B cell (primary cell): ENCODE measurements around the gene FAM180B. TPM values are rescaled to one million over a fixed set of nuclear protein-coding genes. Genes with fewer than 3 reads are reported as not detected.
"Not testable (repeated sequence)": the region's sequence is repeated elsewhere in the genome, so short reads cannot be mapped to it uniquely, and the experiment has no call there.

Experiments
- ATAC-seq: fragments of 200-7000 bp; cut with Tn5 transposase; one replicate; pipeline ENCODE4 v1.10.0; 2021; ENCODE audit warnings: low read depth, mild to moderate bottlenecking, moderate number of reproducible peaks, moderate library complexity
- CTCF ChIA-PET: fragments of 350-600 bp; sonication (Branson Sonifier 250); formaldehyde crosslinking; loops from one replicate; lab custom pipeline; 2021; ENCODE audit warnings: antibody characterized with exemption, inconsistent platforms; lab: Charles Lee
- POLR2A ChIA-PET: fragments of 350-600 bp; sonication (Branson Sonifier 250); formaldehyde crosslinking; loops from one replicate; lab custom pipeline; 2021; ENCODE audit warnings: antibody characterized with exemption; lab: Charles Lee
- DNase-seq: peaks from one replicate; pipeline ENCODE4 v3.0.0; 2013
- H2AFZ ChIP-seq: 2 replicates; pipeline ENCODE4 v1.6.1; 2012; ENCODE audit warnings: mild to moderate bottlenecking, low read depth, low read length; ENCODE audit not compliant: insufficient read depth, poor library complexity, severe bottlenecking
- H3K27ac ChIP-seq, 2 donors: 1 replicate in 1 of 2; 2 replicates in 1 of 2; pipeline ENCODE4 v1.5.1; 2012 to 2013; ENCODE audit warnings: low read length in 2 of 2, mild to moderate bottlenecking in 2 of 2, moderate library complexity in 1 of 2
- H3K27me3 ChIP-seq, 4 experiments: fragments of 200-600 bp in 1 of 4; sonication (generic) in 1 of 4; replicated peaks in 1 of 4; 1 replicate in 2 of 4; 2 replicates in 2 of 4; pipeline versions ENCODE4 v1.6.1 to v1.7.0; 2013 to 2016; ENCODE audit warnings: low read length in 3 of 4, mild to moderate bottlenecking in 2 of 4, mixed read lengths in 1 of 4, moderate library complexity in 1 of 4; ENCODE audit not compliant: insufficient read depth in 4 of 4, control insufficient read depth in 3 of 4; ENCODE audit errors: control extremely low read depth in 1 of 4
- H3K36me3 ChIP-seq, 2 experiments: replicated peaks in 1 of 2; 1 replicate in 1 of 2; 2 replicates in 1 of 2; pipeline versions ENCODE4 v1.6.1 to v1.7.1; 2013; ENCODE audit warnings: low read length in 1 of 2; ENCODE audit not compliant: insufficient read depth in 2 of 2, control insufficient read depth in 1 of 2; ENCODE audit errors: control extremely low read depth in 1 of 2, extremely low read depth in 1 of 2
- H3K4me1 ChIP-seq, 2 donors: fragments of 200-600 bp in 1 of 2; sonication (generic) in 1 of 2; 1 replicate in 1 of 2; 2 replicates in 1 of 2; pipeline versions ENCODE4 v1.5.1 to v1.6.1; 2013 to 2017; ENCODE audit warnings: low read length in 2 of 2; ENCODE audit not compliant: control insufficient read depth in 2 of 2, insufficient read depth in 2 of 2
- H3K4me2 ChIP-seq: replicated peaks from 2 replicates; pipeline ENCODE3; 2012; ENCODE audit warnings: mild to moderate bottlenecking, low read depth, low read length; ENCODE audit not compliant: poor library complexity, severe bottlenecking
- H3K4me3 ChIP-seq, 5 experiments: fragments of 200-600 bp in 1 of 5; sonication (generic) in 1 of 5; 1 replicate in 3 of 5; 2 replicates in 2 of 5; pipeline versions ENCODE4 v1.5.1 to v1.7.0; 2011 to 2016; ENCODE audit warnings: low read length in 4 of 5, mild to moderate bottlenecking in 4 of 5, low read depth in 2 of 5, control low read depth in 1 of 5, moderate library complexity in 1 of 5; ENCODE audit not compliant: insufficient read depth in 1 of 5; ENCODE audit errors: control extremely low read depth in 1 of 5, extremely low read depth in 1 of 5
- H3K79me2 ChIP-seq: fragments of 200-600 bp; sonication (generic); one replicate; pipeline ENCODE4 v1.6.0; 2016; ENCODE audit warnings: low read length; ENCODE audit not compliant: control insufficient read depth, insufficient read depth
- H3K9ac ChIP-seq: fragments of 200-600 bp; sonication (generic); 2 replicates; pipeline ENCODE4 v1.6.1; 2017; ENCODE audit warnings: mild to moderate bottlenecking, low read length, moderate library complexity
- H3K9me3 ChIP-seq, 3 donors: one replicate each; pipeline versions ENCODE4 v1.6.1 to v1.7.1; 2013; ENCODE audit warnings: low read length in 2 of 3; ENCODE audit not compliant: control insufficient read depth in 2 of 3, insufficient read depth in 1 of 3; ENCODE audit errors: control extremely low read depth in 1 of 3
- H4K20me1 ChIP-seq: 2 replicates; pipeline ENCODE4 v1.6.0; 2012; ENCODE audit warnings: mild to moderate bottlenecking, low read length; ENCODE audit not compliant: insufficient read depth, control insufficient read depth, poor library complexity, severe bottlenecking
- H3K27ac Mint-ChIP-seq: one replicate; pipeline ENCODE4 v1.8.0; 2021; ENCODE audit warnings: mixed read lengths
- H3K27me3 Mint-ChIP-seq: one replicate; pipeline ENCODE4 v1.8.0; 2021; ENCODE audit warnings: mixed read lengths
- H3K4me1 Mint-ChIP-seq: one replicate; pipeline ENCODE4 v1.8.0; 2021; ENCODE audit warnings: mixed read lengths
- H3K4me3 Mint-ChIP-seq: one replicate; pipeline ENCODE4 v1.8.0; 2021; ENCODE audit warnings: mixed read lengths
- H3K9me3 Mint-ChIP-seq: one replicate; pipeline ENCODE4 v1.8.0; 2022; ENCODE audit warnings: mixed read lengths; ENCODE audit not compliant: insufficient read depth
- CTCF ChIP-seq: fragments of 200-600 bp; IDR thresholded peaks from one replicate; pipeline ENCODE4 v1.8.0; 2022; ENCODE audit warnings: antibody characterized with exemption, mild to moderate bottlenecking
- EZH2 ChIP-seq: IDR thresholded peaks from 2 replicates; pipeline ENCODE4 v1.6.1; 2012; ENCODE audit warnings: borderline replicate concordance, low read depth, mild to moderate bottlenecking, moderate library complexity, low read length; ENCODE audit not compliant: insufficient read depth, poor library complexity, severe bottlenecking
- WGBS: methylation state at CpG from one replicate; pipeline ENCODE4 v1.1.5; 2013; ENCODE audit warnings: missing lambda C conversion rate; ENCODE audit not compliant: insufficient coverage; 5-methylcytosine and 5-hydroxymethylcytosine counted together
- intact Hi-C: fragments of 100-400 bp; cut with micrococcal nuclease; formaldehyde crosslinking; loops from one replicate; pipeline ENCODE4 v1.10.0; 2022
- polyA plus RNA-seq: library from polyadenylated mRNA; depleted of rRNA; stranded (reverse); fragments of >200 nt; gene quantifications from 2 replicates; pipeline ENCODE4 v1.2.3, GENCODE V29; 2012
- total RNA-seq, 2 donors: library from RNA; stranded (reverse); fragments of 120-200 nt in 1 of 2; gene quantifications; 1 replicate in 1 of 2; 2 replicates in 1 of 2; pipeline versions ENCODE4 v1.2.3 to v1.2.4, GENCODE V29; 2013 to 2022

FAM180B gene
- total and polyA plus RNA-seq, 2 donors (not counting 1 experiment from before 2014, with no cell fraction given), result 0.06 to 0.20 TPM

DNA sequence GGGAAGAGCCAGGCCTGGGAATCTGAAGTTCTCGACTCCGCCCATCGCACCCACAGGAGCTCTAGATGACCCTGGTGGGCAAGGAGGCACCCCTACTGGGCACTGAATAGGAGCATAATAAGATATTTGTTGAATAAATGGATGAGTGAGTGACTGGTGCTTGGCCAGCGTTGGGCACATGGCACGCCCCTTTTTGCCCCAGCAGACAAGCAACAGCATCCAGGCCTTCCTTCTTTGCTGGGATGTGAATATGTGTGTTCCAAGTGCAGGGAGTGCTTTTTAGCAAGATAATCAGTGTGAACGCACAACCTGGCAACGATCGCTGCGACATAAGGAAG is 33.1 kb upstream of the FAM180B start:
- peaks cover 30 to 32% of the 10 kb centered on the region in 2 donors for H3K4me1 ChIP-seq
- peak overlapping the region; percentile 94 for H3K9ac ChIP-seq
- TF ChIP-seq EZH2, result no peak
- peak; percentile 67 for TF ChIP-seq CTCF
- H3K27ac ChIP-seq, result peak overlapping the region; percentile 39 to 88
- H4K20me1 ChIP-seq, result peaks cover 16% of the 10 kb centered on the region
- WGBS, result 0% methylated on average over 5 of the region's 9 CpGs
- DNase-seq (no peak), ATAC-seq (peak; percentile 12)
- no peaks in the 10 kb centered on the region for H3K36me3 ChIP-seq
- no peaks in the 10 kb centered on the region for H3K27me3 ChIP-seq
- CTCF ChIA-PET, result interaction anchor here (0.6 to 3.3 kb wide), 2 partner anchors 11 to 96 kb away, joined by 7 to 19 read pairs; partner anchors contain the start of gene PTPMT1
- H3K9me3 ChIP-seq, result no peaks in the 10 kb centered on the region
- intact Hi-C loops, result loop anchor here (1.0 to 10.0 kb wide), 11 partner anchors 12 to 1619 kb away; partner anchors contain the start of genes CSTPP1, FNBP4, MTCH2 and NDUFS3
- H3K4me3 ChIP-seq, result peak overlapping the region; percentile 11 to 94 (median 81)
- H3K9me3 Mint-ChIP-seq, result no peaks in the 10 kb centered on the region
- no peaks in the 10 kb centered on the region for H3K27me3 Mint-ChIP-seq
- POLR2A ChIA-PET, result interaction anchor here (0.5 to 0.9 kb wide), 3 partner anchors 11 to 297 kb away, joined by 3 to 4 read pairs (median 3); partner anchors contain the start of gene PTPMT1
- H3K79me2 ChIP-seq, result peaks cover 65% of the 10 kb centered on the region
- peaks cover 39% of the 10 kb centered on the region for H3K4me1 Mint-ChIP-seq
- peak overlapping the region; percentile 90 for H3K4me2 ChIP-seq
- H3K27ac Mint-ChIP-seq, result peak overlapping the region; percentile 88
- H2AFZ ChIP-seq, result peak overlapping the region; percentile 93
- peak overlapping the region; percentile 99 for H3K4me3 Mint-ChIP-seq

GRCh38 chr11:47557004-47557403 is 29.5 kb upstream of the FAM180B start:
- H3K4me3 Mint-ChIP-seq, H3K27ac ChIP-seq, H3K27ac Mint-ChIP-seq, DNase-seq, H3K27me3 Mint-ChIP-seq, H3K4me2 ChIP-seq, H3K27me3 ChIP-seq, H3K36me3 ChIP-seq, H3K9me3 ChIP-seq, H3K9me3 Mint-ChIP-seq, ATAC-seq, H3K4me3 ChIP-seq, H2AFZ ChIP-seq, H3K9ac ChIP-seq, H4K20me1 ChIP-seq: not testable (repeated sequence)
- intact Hi-C loops, result loop anchor here (10.0 kb wide), 2 partner anchors 622 to 1622 kb away; partner anchors contain the start of gene CSTPP1
- ChIA-PET CTCF (interaction anchor here (1.9 kb wide), 1 partner anchor 21 kb away, joined by 5 read pairs; the partner anchor contains the start of genes KBTBD4 and NDUFS3), POLR2A (interaction anchor here (0.7 kb wide), 1 partner anchor 78 kb away, joined by 3 read pairs; no protein-coding TSS in a partner anchor)
- H3K4me1 ChIP-seq, result peaks cover 3 to 10% of the 10 kb centered on the region in 2 donors
- H3K79me2 ChIP-seq, result peaks cover 30% of the 10 kb centered on the region
- WGBS, result 97% methylated on average over 8 of the region's 12 CpGs
- H3K4me1 Mint-ChIP-seq, result peaks cover 11% of the 10 kb centered on the region
